GM23338 (cell line): Measurements from ENCODE around the gene FNDC8. TPM values are rescaled to one million over a fixed set of nuclear protein-coding genes. Genes with fewer than 3 reads are reported as not detected.

ENCODE experiments used
- ATAC-seq: fragments of 200-7000 bp; cut with Tn5 transposase; 3 replicates; pipeline ENCODE4 v1.9.1; 2020
- DNase-seq: peaks from one replicate; pipeline ENCODE4 v3.0.0-alpha.2; 2015; ENCODE audit warnings: low spot score
- H2AFZ ChIP-seq: fragments of 200-600 bp; sonication (generic); 2 replicates; pipeline ENCODE4 v1.8.0; 2016; ENCODE audit warnings: antibody characterized with exemption, mild to moderate bottlenecking, moderate library complexity
- H3F3A ChIP-seq: fragments of 200-600 bp; sonication (generic); replicated peaks from 2 replicates; pipeline ENCODE4 v1.8.0; 2017; ENCODE audit warnings: antibody characterized with exemption, mixed run types, low read depth
- H3K27ac ChIP-seq: fragments of 200-600 bp; sonication (generic); 2 replicates; pipeline ENCODE4 v1.6.1; 2016; ENCODE audit warnings: low read depth
- H3K27me3 ChIP-seq: fragments of 200-600 bp; sonication (generic); 2 replicates; pipeline ENCODE4 v1.8.0; 2016; ENCODE audit warnings: mild to moderate bottlenecking, mixed run types, moderate library complexity; ENCODE audit not compliant: insufficient read depth
- H3K36me3 ChIP-seq: fragments of 200-600 bp; sonication (generic); 2 replicates; pipeline ENCODE4 v1.8.0; 2016; ENCODE audit warnings: mild to moderate bottlenecking; ENCODE audit not compliant: insufficient read depth
- H3K4me1 ChIP-seq: fragments of 200-600 bp; sonication (generic); 2 replicates; pipeline ENCODE4 v1.8.0; 2016; ENCODE audit warnings: mild to moderate bottlenecking, moderate library complexity; ENCODE audit not compliant: insufficient read depth
- H3K4me2 ChIP-seq: fragments of 200-600 bp; sonication (generic); 2 replicates; pipeline ENCODE4 v1.7.1; 2017; ENCODE audit warnings: mixed run types
- H3K4me3 ChIP-seq: fragments of 200-600 bp; sonication (generic); 2 replicates; pipeline ENCODE4 v1.6.1; 2016; ENCODE audit warnings: mixed run types
- H3K79me2 ChIP-seq: fragments of 200-600 bp; sonication (generic); replicated peaks from 2 replicates; pipeline ENCODE4 v1.8.0; 2017; ENCODE audit warnings: mild to moderate bottlenecking; ENCODE audit not compliant: insufficient read depth
- H3K9me2 ChIP-seq: fragments of 200-600 bp; sonication (generic); 2 replicates; pipeline ENCODE4 v1.8.0; 2017; ENCODE audit not compliant: insufficient read depth
- H4K20me1 ChIP-seq: fragments of 200-600 bp; sonication (generic); replicated peaks from 2 replicates; pipeline ENCODE4 v1.8.0; 2017; ENCODE audit warnings: mild to moderate bottlenecking; ENCODE audit not compliant: insufficient read depth
- H3K27ac Mint-ChIP-seq: 2 replicates; pipeline ENCODE4 v1.8.0; 2020; ENCODE audit warnings: inconsistent platforms, mild to moderate bottlenecking, moderate library complexity, mixed read lengths
- H3K27me3 Mint-ChIP-seq: 3 replicates; pipeline ENCODE4 v1.8.0; 2022; ENCODE audit warnings: low read depth, mild to moderate bottlenecking, moderate library complexity, mixed read lengths, inconsistent platforms; ENCODE audit not compliant: insufficient read depth, poor library complexity
- H3K36me3 Mint-ChIP-seq: 3 replicates; pipeline ENCODE4 v1.8.0; 2021; ENCODE audit warnings: low read depth, mild to moderate bottlenecking, inconsistent platforms, moderate library complexity, mixed read lengths
- H3K4me1 Mint-ChIP-seq: 3 replicates; pipeline ENCODE4 v1.8.0; 2020; ENCODE audit warnings: mild to moderate bottlenecking, inconsistent platforms, mixed read lengths
- H3K4me3 Mint-ChIP-seq: 3 replicates; pipeline ENCODE4 v1.8.0; 2021; ENCODE audit warnings: moderate library complexity, mild to moderate bottlenecking, inconsistent platforms, mixed read lengths
- H3K9me3 Mint-ChIP-seq: 3 replicates; pipeline ENCODE4 v1.8.0; 2020; ENCODE audit warnings: moderate library complexity, mild to moderate bottlenecking, inconsistent platforms, mixed read lengths
- CREB1 ChIP-seq: fragments of 250-450 bp; sonication (Bioruptor Pico); IDR thresholded peaks from 2 replicates; pipeline ENCODE4 v1.5.0; 2020; ENCODE audit warnings: low read depth, mild to moderate bottlenecking, moderate library complexity
- EZH2 ChIP-seq: fragments of 200-600 bp; sonication (generic); IDR thresholded peaks from one replicate; pipeline ENCODE4 v1.8.0; 2017; ENCODE audit warnings: antibody characterized with exemption, mild to moderate bottlenecking, low read depth; ENCODE audit not compliant: unreplicated experiment
- NANOG ChIP-seq: IDR thresholded peaks from 2 replicates; pipeline ENCODE4 v1.6.1; 2016; ENCODE audit warnings: antibody characterized with exemption, borderline replicate concordance
- POLR2AphosphoS5 ChIP-seq: IDR thresholded peaks from 2 replicates; pipeline ENCODE4 v1.6.1; 2016; ENCODE audit warnings: antibody characterized with exemption, low read depth
- REST ChIP-seq: IDR thresholded peaks from one replicate; pipeline ENCODE4 v1.6.1; 2018; ENCODE audit warnings: antibody characterized with exemption; ENCODE audit not compliant: unreplicated experiment
- STAT1 ChIP-seq: IDR thresholded peaks from one replicate; pipeline ENCODE4 v1.6.1; 2016; ENCODE audit warnings: antibody characterized with exemption; ENCODE audit not compliant: unreplicated experiment
- polyA plus RNA-seq: library from polyadenylated mRNA; unstranded; fragments of >200 nt; fragmentation: Nextera tagmentation; extraction: Ambion mirVana; gene quantifications from 2 replicates; pipeline ENCODE4 v1.2.1, GENCODE V29; 2016
- total RNA-seq: library from RNA; depleted of rRNA; stranded (reverse); fragments of >200 nt; shearing (Covaris generic); gene quantifications from 2 replicates; pipeline ENCODE4 v1.2.3, GENCODE V29; 2014
- TF ChIP-seq, protein P1 (sequence below): fragments of 250-450 bp; sonication (Bioruptor Pico); IDR thresholded peaks from 2 replicates; pipeline ENCODE4 v1.5.0; 2020; ENCODE audit warnings: mild to moderate bottlenecking, moderate library complexity
- TF ChIP-seq, protein P2 (sequence below): IDR thresholded peaks from 2 replicates; pipeline ENCODE4 v1.6.1; 2016; ENCODE audit warnings: antibody characterized with exemption

Gene FNDC8
- total and polyA plus RNA-seq, 2 experiments from 2014 or later: not detected

DNA sequence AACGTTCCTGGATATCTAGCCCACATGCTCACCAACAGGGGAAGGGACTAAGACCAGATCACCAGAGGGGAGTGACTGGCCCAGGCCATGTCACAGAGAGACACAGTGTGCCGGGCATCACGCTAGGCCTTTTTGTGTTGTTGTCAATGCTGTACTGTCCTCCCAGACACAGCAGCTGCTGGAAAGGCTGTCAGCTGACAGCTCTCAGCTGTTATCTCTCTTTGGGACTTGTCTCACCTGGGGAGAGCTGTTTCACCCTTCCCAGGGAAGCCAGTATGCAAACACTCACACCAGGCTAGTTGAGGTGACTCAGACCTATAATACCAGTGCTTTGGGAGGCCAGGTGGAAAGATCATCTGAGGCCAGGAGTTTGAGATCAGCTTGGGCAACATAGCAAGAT lies 45.6 kb downstream of the FNDC8 start:
- Mint-ChIP-seq H3K27ac (no peak overlapping the region), H3K27me3 (peaks cover 12% of the 10 kb centered on the region), H3K9me3 (no peaks in the 10 kb centered on the region), H3K4me3 (no peak overlapping the region), H3K36me3 (no peaks in the 10 kb centered on the region), H3K4me1 (peaks cover 1% of the 10 kb centered on the region; the same call in 2 of the 3 replicates)
- Histone ChIP-seq H3K79me2 (no peaks in the 10 kb centered on the region), H3K9me2 (no peaks in the 10 kb centered on the region), H4K20me1 (no peaks in the 10 kb centered on the region), H3K27me3 (no peaks in the 10 kb centered on the region), H3K4me1 (no peaks in the 10 kb centered on the region), H3K4me3 (no peak overlapping the region), H2AFZ (no peak overlapping the region), H3K27ac (no peak overlapping the region), H3K4me2 (no peak overlapping the region), H3F3A (no peaks in the 10 kb centered on the region), H3K36me3 (no peaks in the 10 kb centered on the region)
- TF ChIP-seq POLR2AphosphoS5: no peak
- TF ChIP-seq, protein P1, sequence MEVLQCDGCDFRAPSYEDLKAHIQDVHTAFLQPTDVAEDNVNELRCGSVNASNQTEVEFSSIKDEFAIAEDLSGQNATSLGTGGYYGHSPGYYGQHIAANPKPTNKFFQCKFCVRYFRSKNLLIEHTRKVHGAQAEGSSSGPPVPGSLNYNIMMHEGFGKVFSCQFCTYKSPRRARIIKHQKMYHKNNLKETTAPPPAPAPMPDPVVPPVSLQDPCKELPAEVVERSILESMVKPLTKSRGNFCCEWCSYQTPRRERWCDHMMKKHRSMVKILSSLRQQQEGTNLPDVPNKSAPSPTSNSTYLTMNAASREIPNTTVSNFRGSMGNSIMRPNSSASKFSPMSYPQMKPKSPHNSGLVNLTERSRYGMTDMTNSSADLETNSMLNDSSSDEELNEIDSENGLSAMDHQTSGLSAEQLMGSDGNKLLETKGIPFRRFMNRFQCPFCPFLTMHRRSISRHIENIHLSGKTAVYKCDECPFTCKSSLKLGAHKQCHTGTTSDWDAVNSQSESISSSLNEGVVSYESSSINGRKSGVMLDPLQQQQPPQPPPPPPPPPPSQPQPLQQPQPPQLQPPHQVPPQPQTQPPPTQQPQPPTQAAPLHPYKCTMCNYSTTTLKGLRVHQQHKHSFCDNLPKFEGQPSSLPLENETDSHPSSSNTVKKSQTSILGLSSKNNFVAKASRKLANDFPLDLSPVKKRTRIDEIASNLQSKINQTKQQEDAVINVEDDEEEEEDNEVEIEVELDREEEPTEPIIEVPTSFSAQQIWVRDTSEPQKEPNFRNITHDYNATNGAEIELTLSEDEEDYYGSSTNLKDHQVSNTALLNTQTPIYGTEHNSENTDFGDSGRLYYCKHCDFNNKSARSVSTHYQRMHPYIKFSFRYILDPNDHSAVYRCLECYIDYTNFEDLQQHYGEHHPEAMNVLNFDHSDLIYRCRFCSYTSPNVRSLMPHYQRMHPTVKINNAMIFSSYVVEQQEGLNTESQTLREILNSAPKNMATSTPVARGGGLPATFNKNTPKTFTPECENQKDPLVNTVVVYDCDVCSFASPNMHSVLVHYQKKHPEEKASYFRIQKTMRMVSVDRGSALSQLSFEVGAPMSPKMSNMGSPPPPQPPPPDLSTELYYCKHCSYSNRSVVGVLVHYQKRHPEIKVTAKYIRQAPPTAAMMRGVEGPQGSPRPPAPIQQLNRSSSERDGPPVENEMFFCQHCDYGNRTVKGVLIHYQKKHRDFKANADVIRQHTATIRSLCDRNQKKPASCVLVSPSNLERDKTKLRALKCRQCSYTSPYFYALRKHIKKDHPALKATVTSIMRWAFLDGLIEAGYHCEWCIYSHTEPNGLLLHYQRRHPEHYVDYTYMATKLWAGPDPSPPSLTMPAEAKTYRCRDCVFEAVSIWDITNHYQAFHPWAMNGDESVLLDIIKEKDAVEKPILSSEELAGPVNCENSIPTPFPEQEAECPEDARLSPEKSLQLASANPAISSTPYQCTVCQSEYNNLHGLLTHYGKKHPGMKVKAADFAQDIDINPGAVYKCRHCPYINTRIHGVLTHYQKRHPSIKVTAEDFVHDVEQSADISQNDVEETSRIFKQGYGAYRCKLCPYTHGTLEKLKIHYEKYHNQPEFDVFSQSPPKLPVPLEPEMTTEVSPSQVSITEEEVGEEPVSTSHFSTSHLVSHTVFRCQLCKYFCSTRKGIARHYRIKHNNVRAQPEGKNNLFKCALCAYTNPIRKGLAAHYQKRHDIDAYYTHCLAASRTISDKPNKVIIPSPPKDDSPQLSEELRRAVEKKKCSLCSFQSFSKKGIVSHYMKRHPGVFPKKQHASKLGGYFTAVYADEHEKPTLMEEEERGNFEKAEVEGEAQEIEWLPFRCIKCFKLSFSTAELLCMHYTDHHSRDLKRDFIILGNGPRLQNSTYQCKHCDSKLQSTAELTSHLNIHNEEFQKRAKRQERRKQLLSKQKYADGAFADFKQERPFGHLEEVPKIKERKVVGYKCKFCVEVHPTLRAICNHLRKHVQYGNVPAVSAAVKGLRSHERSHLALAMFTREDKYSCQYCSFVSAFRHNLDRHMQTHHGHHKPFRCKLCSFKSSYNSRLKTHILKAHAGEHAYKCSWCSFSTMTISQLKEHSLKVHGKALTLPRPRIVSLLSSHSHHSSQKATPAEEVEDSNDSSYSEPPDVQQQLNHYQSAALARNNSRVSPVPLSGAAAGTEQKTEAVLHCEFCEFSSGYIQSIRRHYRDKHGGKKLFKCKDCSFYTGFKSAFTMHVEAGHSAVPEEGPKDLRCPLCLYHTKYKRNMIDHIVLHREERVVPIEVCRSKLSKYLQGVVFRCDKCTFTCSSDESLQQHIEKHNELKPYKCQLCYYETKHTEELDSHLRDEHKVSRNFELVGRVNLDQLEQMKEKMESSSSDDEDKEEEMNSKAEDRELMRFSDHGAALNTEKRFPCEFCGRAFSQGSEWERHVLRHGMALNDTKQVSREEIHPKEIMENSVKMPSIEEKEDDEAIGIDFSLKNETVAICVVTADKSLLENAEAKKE (CRISPR knock-in tag): no peak
- TF ChIP-seq CREB1 (CRISPR knock-in tag): no peak
- no peak for TF ChIP-seq STAT1
- TF ChIP-seq, protein P2, sequence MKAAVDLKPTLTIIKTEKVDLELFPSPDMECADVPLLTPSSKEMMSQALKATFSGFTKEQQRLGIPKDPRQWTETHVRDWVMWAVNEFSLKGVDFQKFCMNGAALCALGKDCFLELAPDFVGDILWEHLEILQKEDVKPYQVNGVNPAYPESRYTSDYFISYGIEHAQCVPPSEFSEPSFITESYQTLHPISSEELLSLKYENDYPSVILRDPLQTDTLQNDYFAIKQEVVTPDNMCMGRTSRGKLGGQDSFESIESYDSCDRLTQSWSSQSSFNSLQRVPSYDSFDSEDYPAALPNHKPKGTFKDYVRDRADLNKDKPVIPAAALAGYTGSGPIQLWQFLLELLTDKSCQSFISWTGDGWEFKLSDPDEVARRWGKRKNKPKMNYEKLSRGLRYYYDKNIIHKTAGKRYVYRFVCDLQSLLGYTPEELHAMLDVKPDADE: no peak
- no peak for TF ChIP-seq REST
- no peak for TF ChIP-seq NANOG
- TF ChIP-seq EZH2: no peak
- ATAC-seq (no peak), DNase-seq (no peak)
